ENCODE data around the gene ZNF70. TPM values are rescaled to one million over a fixed set of nuclear protein-coding genes. Genes with fewer than 3 reads are reported as not detected.
"Not testable (repeated sequence)": the region's sequence is repeated elsewhere in the genome, so short reads cannot be mapped to it uniquely, and the experiment has no call there.

ZNF70 gene
- total RNA-seq, 1 donor from 2014 or later: 4.0 TPM

DNA sequence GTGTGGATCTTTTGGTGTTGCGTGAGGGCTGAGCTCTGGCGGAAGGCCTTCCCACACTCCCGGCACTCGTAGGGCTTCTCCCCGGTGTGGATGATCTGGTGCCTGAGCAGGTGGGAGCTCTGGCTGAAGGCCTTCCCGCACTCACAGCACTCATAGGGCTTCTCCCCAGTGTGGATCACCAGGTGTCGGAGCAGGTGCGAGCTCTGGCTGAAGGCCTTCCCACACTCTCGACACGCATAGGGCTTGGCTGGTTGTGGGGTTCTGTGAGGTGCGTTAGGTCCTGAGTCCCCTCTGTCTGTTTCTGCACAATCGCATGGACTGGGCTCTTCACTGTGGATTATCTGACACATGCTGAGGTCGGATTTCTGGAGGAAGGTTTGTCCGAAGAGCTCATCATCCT lies 6.4 kb downstream of the ZNF70 start:
- Histone ChIP-seq H3K4me3 (no peak overlapping the region), H3K27ac (replicated peaks) (no peak overlapping the region), H3K4me1 (peaks cover 20% of the 10 kb centered on the region), H3K27me3 (ENCODE audit: low read depth) (no peaks in the 10 kb centered on the region), H3K9me3 (replicated peaks) (peaks cover 6% of the 10 kb centered on the region), H3K36me3 (peaks cover 29% of the 10 kb centered on the region)
- DNase-seq: no peak
- intact Hi-C loops (cut with micrococcal nuclease): no loop called here
- TF ChIP-seq, protein P1, sequence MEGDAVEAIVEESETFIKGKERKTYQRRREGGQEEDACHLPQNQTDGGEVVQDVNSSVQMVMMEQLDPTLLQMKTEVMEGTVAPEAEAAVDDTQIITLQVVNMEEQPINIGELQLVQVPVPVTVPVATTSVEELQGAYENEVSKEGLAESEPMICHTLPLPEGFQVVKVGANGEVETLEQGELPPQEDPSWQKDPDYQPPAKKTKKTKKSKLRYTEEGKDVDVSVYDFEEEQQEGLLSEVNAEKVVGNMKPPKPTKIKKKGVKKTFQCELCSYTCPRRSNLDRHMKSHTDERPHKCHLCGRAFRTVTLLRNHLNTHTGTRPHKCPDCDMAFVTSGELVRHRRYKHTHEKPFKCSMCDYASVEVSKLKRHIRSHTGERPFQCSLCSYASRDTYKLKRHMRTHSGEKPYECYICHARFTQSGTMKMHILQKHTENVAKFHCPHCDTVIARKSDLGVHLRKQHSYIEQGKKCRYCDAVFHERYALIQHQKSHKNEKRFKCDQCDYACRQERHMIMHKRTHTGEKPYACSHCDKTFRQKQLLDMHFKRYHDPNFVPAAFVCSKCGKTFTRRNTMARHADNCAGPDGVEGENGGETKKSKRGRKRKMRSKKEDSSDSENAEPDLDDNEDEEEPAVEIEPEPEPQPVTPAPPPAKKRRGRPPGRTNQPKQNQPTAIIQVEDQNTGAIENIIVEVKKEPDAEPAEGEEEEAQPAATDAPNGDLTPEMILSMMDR (IDR thresholded peaks at IDR 0.05; ENCODE audit: borderline replicate concordance): no peak

DNA sequence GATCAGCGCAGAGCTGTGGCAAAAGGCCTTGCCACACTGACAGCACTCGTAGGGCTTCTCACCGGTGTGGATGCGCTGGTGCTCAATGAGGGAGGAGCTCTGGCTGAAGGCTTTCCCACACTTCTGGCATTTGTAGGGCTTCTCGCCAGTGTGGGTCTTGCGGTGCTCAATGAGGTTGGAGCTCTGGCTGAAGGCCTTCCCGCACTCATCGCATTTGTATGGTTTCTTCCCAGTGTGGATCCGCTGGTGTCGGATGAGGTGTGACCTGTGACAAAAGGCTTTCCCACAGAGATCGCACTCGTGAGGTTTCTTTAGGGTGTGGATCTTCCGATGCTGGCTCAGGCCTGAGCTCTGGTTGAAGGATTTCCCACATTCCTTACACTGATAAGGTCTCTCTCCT lies 6.9 kb downstream of the ZNF70 start:
- Histone ChIP-seq H3K36me3 (peaks cover 29% of the 10 kb centered on the region), H3K27ac (replicated peaks) (no peak overlapping the region), H3K9me3 (replicated peaks) (peaks cover 6% of the 10 kb centered on the region), H3K4me3 (no peak overlapping the region), H3K27me3 (ENCODE audit: low read depth) (no peaks in the 10 kb centered on the region), H3K4me1 (peaks cover 20% of the 10 kb centered on the region)
- TF ChIP-seq, protein P1 (IDR thresholded peaks at IDR 0.05; ENCODE audit: borderline replicate concordance): no peak
- DNase-seq: no peak
- intact Hi-C loops (cut with micrococcal nuclease): no loop called here

DNA sequence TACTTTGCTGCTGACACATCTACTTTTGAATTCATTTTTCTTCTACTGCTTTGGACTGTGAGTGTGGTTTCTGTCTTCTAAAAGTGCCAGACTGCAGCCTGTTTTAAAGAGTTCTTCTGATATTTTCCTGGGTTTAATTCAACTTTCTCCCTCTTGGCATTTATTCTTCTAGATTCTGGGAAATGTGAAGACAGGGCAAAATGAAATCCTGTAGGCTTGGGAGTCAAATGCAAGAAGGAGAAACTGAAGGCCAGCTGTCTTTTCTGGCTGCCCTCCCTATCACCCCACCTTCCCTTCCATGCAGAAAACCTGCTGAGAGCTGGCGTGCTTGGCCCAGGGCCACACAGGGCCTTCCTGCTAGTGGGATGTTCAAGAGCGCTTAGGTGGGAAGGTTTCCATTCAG lies 7.6 kb downstream of the ZNF70 start:
- intact Hi-C loops (cut with micrococcal nuclease): no loop called here
- peaks cover 20% of the 10 kb centered on the region for H3K4me1 ChIP-seq
- TF ChIP-seq, protein P1 (IDR thresholded peaks at IDR 0.05; ENCODE audit: borderline replicate concordance): no peak
- peaks cover 29% of the 10 kb centered on the region for H3K36me3 ChIP-seq
- H3K4me3 ChIP-seq: no peak overlapping the region
- H3K27me3 ChIP-seq (ENCODE audit: low read depth): no peaks in the 10 kb centered on the region
- DNase-seq: peak; percentile 48
- peak overlapping the region; percentile 56 for H3K27ac ChIP-seq (replicated peaks)
- peaks cover 6% of the 10 kb centered on the region for H3K9me3 ChIP-seq (replicated peaks)

DNA sequence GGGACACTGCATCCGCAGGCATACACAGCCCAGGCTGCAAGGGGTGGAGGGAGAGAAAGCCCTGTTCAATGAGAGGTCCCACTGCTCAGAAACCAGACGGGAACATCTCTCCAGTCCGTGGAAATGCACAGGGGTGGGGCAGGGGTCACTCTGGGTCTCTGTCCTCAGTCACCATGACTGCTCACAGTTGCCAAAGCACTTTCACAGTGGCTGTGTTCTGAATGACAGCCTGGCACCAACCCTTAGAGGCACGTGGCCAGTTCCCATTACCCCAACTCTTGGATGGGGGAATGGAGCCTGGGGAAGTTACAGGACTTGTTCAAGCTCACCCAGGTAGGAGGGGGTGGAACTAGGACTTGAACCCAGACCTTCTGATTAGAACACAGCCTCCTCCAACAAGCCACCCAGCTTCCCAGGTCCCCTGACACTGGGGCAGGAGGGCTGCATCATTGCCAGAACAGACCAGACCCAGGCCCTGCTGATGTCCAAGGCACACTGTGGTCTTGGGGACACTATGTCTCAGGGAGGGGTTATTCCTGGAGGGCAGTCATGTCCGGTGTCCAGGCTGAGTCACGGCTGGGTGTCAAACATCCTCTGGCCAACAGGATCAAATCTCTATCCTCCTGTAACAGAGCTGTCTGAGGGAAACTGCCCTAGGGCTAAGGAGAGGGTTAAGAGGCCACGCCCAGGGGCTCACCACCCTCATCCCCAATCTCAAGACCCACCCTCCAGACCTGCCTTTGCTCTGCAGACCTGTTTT lies 8.2 kb downstream of the ZNF70 start:
- Histone ChIP-seq H3K36me3 (peaks cover 29% of the 10 kb centered on the region), H3K4me3 (no peak overlapping the region), H3K27me3 (ENCODE audit: low read depth) (no peaks in the 10 kb centered on the region), H3K27ac (replicated peaks) (peak overlapping the region; percentile 56), H3K4me1 (peaks cover 20% of the 10 kb centered on the region), H3K9me3 (replicated peaks) (peaks cover 6% of the 10 kb centered on the region)
- intact Hi-C loops (cut with micrococcal nuclease): no loop called here
- DNase-seq: peak; percentile 57
- TF ChIP-seq, protein P1 (IDR thresholded peaks at IDR 0.05; ENCODE audit: borderline replicate concordance): no peak

DNA sequence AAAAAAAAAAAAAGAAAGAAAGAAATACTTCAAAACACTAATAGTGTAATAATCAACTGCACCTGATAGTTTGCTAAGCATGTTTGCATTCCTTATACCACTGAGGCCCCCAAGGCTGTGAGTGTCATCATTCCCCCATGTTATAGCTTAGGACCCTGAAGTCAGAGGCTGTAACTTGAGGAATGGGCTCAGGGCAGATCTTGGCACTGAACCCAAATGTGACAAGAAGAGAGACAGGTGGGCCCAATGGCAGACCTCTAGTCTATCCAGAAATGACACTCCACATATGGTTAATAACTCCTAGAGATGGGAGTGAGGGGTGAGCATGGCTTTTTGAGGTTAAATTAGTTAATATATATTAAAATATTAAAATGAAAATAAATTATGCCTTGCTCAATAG lies 13.2 kb downstream of the ZNF70 start:
- H3K4me1 ChIP-seq: peaks cover 12% of the 10 kb centered on the region
- TF ChIP-seq, protein P1 (IDR thresholded peaks at IDR 0.05; ENCODE audit: borderline replicate concordance): no peak
- no peak overlapping the region for H3K4me3 ChIP-seq
- no peaks in the 10 kb centered on the region for H3K27me3 ChIP-seq (ENCODE audit: low read depth)
- intact Hi-C loops (cut with micrococcal nuclease): no loop called here
- no peak for DNase-seq
- H3K27ac ChIP-seq (replicated peaks): no peak overlapping the region
- H3K36me3 ChIP-seq: peaks cover 6% of the 10 kb centered on the region
- H3K9me3 ChIP-seq (replicated peaks): no peaks in the 10 kb centered on the region

DNA sequence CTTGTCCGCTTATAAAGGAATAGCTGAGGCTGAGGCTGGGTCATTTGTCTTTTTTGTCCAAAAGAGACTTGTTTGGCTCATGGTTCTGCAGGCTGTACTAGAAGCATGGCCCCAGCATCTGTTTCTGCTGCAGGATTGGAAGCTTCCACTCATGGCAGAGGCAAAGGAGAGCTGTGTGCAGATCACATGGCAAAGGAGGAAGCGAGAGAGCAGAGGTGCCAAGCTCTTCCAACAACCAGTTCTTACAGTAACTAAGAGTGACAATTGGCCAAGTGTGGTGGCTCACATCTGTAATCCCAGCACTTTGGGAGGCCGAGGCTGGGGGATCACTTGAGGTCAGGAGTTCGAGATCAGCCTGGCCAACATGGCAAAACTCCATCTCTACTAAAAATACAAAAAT lies 22.8 kb downstream of the ZNF70 start:
- H3K4me1 ChIP-seq; H3K27ac ChIP-seq (replicated peaks); H3K9me3 ChIP-seq (replicated peaks); intact Hi-C loops (cut with micrococcal nuclease); H3K27me3 ChIP-seq (ENCODE audit: low read depth); DNase-seq; H3K4me3 ChIP-seq; H3K36me3 ChIP-seq: not testable (repeated sequence)
